CD4-positive, alpha-beta T cell treated with Interleukin-6 for 4 hours (primary cell): Measurements from ENCODE around the gene LUC7L3.
"Not testable (repeated sequence)": the region's sequence is repeated elsewhere in the genome, so short reads cannot be mapped to it uniquely, and the experiment has no call there.

ENCODE experiments used
- DNase-seq: peaks from one replicate; pipeline ENCODE4 v3.0.0-alpha.2; 2020; ENCODE audit warnings: mixed read lengths

The LUC7L3 gene

GRCh38 chr17:50719144-50719923 lies at the start of gene LUC7L3:
Gene LUC7L3, plus strand, starts transcription at chr17:50719603. Its CDS starts 130 bp downstream, at chr17:50719733.
- DNase-seq: peak; percentile 93

DNA sequence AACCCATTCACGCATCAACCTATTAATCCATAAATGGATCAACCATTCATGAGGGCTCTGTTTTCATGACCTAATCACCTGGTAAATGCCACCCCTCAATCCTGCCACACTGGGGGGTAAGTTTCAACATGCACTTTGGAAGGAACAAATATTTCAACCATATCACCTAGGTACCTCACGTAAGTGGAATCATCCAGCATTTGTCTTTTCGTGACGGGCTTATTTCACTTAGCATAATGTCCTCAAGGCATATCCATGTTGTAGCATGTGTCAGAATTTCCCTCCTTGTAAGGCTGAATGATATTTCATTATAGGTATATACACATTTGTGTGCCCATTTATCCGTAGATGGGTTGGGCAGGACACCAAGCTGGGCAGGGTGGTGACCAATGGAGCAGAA lies 47.3 kb upstream of the LUC7L3 start:
- DNase-seq: no peak

GRCh38 chr17:50672831-50673551 lies 46.4 kb upstream of the LUC7L3 start:
- DNase-seq: no peak

GRCh38 chr17:50675190-50675589 lies 44.2 kb upstream of the LUC7L3 start:
- no peak for DNase-seq

- DNase-seq: no peak
These were observed 43.8 kb upstream of the LUC7L3 start for GRCh38 chr17:50675627-50676026.

DNA sequence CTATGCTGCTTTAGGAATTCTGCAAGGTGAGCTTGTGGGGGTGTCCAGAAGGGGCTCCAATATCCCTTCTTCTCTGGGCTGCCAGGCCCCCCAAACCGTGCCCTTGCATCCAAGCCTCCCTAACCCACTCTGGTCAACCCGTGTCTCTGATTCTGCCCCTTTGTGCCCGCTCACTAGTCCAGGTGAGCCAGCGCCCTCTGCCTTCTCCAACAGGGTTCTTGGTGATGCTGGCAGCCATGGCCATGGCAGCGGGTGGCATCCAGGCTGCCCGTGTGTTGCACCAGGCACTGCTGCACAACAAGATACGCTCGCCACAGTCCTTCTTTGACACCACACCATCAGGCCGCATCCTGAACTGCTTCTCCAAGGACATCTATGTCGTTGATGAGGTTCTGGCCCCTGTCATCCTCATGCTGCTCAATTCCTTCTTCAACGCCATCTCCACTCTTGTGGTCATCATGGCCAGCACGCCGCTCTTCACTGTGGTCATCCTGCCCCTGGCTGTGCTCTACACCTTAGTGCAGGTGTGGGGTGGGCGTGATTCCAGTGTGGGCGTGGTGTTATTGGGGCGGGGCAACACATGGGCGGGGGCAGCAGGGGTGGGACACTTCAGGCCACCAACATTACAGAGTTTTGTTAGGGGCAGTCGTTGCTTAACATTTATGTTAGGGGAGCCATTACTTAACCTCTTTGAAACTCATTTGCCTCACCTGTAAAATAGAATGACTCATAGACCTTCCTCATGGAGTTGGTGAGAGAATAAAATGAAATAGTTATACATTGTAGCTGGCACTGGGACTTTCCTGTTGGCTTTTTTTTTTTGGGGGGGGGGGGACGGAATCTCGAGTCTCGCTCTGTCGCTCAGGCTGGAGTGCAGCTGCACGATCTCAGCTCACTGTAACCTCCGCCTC lies 43.1 kb upstream of the LUC7L3 start:
- DNase-seq: no peak

- DNase-seq: no peak
These were observed 41.5 kb upstream of the LUC7L3 start for GRCh38 chr17:50677851-50678375.

DNA sequence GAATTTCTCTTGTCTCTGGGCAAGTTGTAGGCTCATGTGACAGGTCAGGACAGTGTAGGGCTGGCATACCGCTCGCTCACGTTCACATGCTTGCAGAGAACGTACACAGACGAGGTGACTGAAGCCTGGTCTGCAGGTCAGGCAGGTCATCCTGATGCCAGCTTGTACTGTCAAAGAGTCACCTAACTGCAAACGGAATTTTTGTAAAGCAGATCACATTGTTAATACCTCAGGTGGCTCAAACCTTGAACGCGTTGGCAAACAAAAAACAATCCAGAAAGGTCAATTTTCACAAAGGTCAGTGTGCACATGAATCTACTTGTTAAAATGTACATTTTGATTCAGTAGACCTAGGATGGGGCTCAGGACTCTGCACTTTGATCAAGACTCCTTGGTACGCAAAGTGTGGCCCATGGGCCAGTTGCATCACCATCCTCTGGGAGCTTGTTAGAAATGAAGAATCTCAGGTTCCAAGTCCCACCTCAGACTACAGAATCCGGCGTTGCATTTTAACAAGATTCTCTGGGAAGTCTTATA lies 40.3 kb upstream of the LUC7L3 start:
- no peak for DNase-seq

- DNase-seq: no peak
These were observed 39.3 kb upstream of the LUC7L3 start for GRCh38 chr17:50680126-50680525.

DNA sequence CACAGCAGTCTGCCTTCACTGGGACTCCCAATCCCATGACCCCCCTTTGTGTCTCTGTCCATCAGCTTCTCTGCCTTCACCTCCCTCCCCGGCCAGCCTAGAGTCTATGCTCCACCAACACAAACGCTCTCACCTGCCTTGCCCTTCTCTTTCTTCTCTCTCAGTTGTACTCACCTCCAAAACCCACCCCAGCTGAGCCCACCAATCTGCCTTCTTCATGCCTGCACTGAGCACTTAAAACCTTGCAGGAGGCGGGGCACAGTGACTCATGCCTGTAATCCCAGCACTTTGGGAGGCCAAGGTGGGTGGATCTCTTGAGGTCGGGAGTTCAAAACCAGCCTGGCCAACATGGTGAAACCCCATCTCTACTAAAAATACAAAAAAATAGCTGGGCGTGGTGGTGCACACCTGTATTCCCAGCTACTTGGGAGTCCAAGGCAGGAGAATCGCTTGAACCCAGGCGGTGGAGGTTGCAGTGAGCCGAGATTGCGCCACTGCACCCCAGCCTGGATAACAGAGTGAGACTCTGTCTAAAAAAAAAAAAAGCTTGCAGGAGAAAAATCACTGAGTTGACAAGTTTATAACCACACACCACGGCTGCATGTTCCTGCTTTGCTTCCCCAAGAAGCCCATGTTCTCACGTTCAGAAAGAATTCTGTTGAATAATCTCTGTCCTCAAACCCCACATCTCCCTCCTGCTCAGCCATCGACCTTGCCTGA lies 38.7 kb upstream of the LUC7L3 start:
- not testable (repeated sequence) for DNase-seq

DNA sequence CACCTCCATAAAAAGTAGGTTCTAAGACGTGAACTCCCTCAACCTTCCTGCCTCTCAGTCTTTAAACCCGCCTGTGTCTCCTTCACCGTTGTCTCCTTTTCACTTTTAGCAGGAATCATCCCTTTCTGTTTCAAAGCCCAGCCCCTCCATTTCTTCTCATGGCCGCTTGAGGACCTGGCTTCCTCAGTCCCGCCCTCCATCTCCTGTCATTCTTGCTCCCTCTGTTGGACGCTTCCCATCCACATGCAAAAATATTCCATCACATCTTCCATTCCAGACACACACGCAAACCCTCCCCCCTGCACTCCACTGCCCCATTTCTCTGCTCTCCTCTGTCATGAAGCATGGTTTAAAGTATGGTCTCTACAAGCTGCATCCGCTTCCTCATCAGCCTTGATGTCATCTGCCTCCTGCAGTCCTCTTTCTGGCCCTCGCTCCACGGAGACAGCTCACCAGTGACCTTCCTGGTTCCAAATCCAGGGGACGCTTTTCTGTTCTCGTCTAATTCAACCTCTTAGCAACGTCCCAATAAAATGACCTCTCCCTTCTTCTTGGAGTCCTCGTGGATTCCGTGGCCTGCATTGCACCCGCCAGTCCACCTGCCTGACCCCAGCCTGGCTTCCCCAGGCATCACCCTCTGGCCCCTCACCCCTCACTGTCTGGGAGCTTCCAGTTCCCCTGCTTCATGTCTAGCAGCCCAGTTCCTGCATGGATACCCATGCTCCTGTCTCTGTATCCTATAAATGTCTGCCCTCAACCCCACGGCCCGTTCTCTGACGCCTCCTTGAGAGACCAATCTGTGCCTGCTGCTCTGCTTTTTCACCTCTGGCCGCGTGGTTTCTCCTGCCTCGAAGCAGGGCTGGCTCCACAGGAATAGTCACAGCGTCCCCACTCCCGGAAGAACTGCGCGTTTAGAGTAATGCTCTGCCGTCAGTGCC lies 37.9 kb upstream of the LUC7L3 start:
- DNase-seq: no peak

DNA sequence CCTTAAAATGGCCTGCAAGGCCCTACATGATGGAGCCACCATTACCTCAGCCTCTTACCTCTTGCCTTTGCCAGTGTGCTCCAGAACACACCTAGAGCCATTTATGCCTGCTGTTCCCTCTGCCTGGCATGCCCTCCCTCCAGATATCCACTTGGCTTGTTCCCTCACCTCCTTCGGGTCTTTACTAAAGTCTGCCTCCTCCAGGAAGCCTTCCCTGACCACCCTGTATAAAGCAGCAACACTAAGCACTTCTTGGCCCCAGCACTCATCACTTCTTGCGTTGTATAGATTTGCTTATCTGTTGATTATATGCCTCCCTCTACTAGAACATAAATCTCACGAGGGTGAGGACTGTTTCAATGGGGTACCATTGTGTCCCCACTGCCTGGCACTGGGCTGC lies 37.0 kb upstream of the LUC7L3 start:
- no peak for DNase-seq

- no peak for DNase-seq
These were observed 36.5 kb upstream of the LUC7L3 start for GRCh38 chr17:50682938-50683337.

DNA sequence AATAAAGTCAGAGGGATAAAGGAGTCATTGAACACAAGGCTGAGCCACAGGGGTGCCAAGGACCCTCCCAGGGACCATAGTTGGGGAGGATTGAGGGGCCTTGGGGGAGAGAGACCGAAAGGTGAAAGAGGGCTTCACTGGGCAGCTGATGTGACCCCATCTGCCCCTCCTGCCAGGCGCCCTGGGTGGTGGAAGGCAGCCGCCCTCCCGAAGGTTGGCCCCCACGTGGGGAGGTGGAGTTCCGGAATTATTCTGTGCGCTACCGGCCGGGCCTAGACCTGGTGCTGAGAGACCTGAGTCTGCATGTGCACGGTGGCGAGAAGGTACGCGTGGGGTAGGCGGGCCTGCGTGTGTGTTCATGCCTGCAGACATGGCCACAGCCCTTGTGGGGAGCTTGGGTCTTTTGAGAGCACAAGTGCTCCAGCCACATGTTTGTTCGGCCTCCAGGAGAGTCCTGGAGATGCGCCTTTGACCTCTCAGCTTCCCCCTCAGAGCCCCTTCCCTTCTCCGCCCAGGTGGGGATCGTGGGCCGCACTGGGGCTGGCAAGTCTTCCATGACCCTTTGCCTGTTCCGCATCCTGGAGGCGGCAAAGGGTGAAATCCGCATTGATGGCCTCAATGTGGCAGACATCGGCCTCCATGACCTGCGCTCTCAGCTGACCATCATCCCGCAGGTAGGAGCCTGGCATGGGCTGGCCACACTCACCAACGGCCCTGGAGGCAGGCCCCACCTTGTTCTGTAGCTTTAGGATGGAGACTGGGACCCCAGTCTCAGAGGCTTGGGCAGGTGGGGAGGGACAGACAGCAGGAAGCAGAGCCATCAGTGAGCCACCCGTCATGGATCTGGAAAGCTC lies 35.7 kb upstream of the LUC7L3 start:
- no peak for DNase-seq

DNA sequence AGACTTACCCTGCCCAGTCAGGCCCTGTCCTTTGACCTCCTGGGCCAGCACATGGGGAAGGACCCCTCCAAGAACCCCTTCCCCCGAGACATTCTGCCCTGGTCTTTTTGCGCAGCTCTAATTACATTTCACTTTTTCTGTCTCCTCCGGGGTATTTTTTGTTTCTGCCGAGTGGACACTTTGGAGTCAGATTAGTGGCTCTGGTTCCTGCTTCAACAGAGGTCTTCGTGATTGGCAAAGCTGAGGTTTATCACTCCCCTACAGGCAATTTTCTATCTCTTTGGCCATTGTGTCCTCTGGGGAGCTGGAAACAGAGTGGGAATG lies 35.2 kb upstream of the LUC7L3 start:
- DNase-seq: no peak

- no peak for DNase-seq
These were observed 34.6 kb upstream of the LUC7L3 start for GRCh38 chr17:50684612-50685333.

DNA sequence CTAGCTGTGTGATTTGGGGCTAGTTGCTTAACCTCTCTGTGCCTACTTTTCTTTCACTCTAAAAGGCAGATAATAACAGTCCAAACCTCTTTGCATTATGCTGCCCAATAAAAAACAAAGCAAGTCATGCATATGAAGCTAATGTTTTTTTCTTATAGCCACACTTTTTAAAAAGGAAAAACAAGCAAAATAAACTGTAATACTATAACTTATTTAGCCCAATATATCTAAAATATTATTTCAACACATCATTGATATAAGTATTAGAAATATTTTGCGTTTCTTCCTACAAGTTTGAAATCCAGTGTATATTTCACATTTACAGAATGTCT lies 34.1 kb upstream of the LUC7L3 start:
- no peak for DNase-seq

DNA sequence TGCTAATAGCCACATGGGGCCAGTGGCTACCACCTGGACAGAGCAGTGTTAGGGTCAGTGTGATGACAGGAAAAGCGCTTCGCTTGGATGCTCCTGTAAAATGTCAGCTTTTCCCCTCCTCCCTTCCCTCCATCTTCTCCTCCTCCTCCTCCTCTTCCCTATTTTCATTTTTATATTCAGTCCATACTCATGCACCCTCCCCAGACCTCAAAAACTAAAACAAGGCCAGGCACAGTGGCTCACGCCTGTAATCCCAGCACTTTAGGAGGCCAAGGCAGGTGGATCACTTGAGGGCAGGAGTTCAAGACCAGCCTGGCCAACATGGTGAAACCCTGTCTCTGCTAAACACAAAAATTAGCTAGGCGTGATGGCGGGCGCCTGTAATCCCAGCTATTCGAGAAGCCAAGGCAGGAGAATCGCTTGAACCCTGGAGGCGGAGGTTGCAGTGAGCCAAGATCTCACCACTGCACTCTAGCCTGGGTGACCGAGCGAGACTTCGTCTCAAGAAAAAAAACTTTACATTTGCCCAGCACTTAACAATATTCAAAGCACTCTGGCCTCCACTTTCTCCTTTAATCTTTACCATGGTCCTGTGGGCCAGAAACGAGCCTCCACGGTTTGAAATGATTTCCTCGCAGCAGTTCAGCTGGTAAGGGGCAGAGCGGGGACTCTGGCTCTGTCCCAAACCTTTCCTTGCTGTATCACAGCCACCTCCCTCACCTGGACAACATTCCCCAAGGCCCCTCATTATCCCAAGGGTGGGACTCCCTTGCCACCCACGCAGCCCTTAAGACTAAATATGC lies 33.5 kb upstream of the LUC7L3 start:
- DNase-seq: no peak
